ENCODE measurements around the gene CXXC5. TPM values are rescaled to one million over a fixed set of nuclear protein-coding genes. Genes with fewer than 3 reads are reported as not detected.

Gene CXXC5
- total RNA-seq, 2 donors from 2014 or later, result 32.3 to 40.4 TPM

- no peak for TF ChIP-seq CTCF (IDR thresholded peaks at IDR 0.05)
- peaks cover 13% of the 10 kb centered on the region for H3K4me1 ChIP-seq
- no peak for DNase-seq
- H3K9me3 ChIP-seq, result no peaks in the 10 kb centered on the region
- H3K36me3 ChIP-seq, result no peaks in the 10 kb centered on the region
- no peak overlapping the region for H3K4me3 ChIP-seq
- H3K27me3 ChIP-seq, result peaks cover 10% of the 10 kb centered on the region
- intact Hi-C loops (cut with DNase I), result loop anchor here (5.0 kb wide), 1 partner anchor 75 kb away; no protein-coding TSS in a partner anchor
- H3K27ac ChIP-seq, result no peak overlapping the region
- H3K9ac ChIP-seq (ENCODE audit: low read depth in 2 of 2, low read length in 2 of 2), result peak overlapping the region in 1 of 2 donors; percentile 2
Observed at GRCh38 chr5:139692679-139693308, 44.6 kb downstream of the CXXC5 start.

- Histone ChIP-seq H3K36me3 (no peaks in the 10 kb centered on the region), H3K9me3 (no peaks in the 10 kb centered on the region), H3K27ac (no peak overlapping the region), H3K4me3 (no peak overlapping the region), H3K9ac (ENCODE audit: low read depth in 2 of 2, low read length in 2 of 2) (peak overlapping the region in 1 of 2 donors; percentile 30), H3K4me1 (peaks cover 16% of the 10 kb centered on the region), H3K27me3 (peaks cover 10% of the 10 kb centered on the region)
- intact Hi-C loops (cut with DNase I), result loop anchor here (5.0 kb wide), 1 partner anchor 73 kb away; no protein-coding TSS in a partner anchor
- no peak for DNase-seq
- no peak for TF ChIP-seq CTCF (IDR thresholded peaks at IDR 0.05)
Observed at GRCh38 chr5:139693676-139694364, 45.7 kb downstream of the CXXC5 start.

- Histone ChIP-seq H3K36me3 (no peaks in the 10 kb centered on the region), H3K27me3 (peaks cover 10% of the 10 kb centered on the region), H3K27ac (no peak overlapping the region), H3K9ac (ENCODE audit: low read depth in 2 of 2, low read length in 2 of 2) (no peak overlapping the region), H3K9me3 (no peaks in the 10 kb centered on the region), H3K4me3 (no peak overlapping the region), H3K4me1 (peaks cover 9% of the 10 kb centered on the region)
- no peak for TF ChIP-seq CTCF (IDR thresholded peaks at IDR 0.05)
- intact Hi-C loops (cut with DNase I), result loop anchor here (5.0 kb wide), 1 partner anchor 73 kb away; no protein-coding TSS in a partner anchor
- DNase-seq, result no peak
Observed at GRCh38 chr5:139694556-139695177, 46.5 kb downstream of the CXXC5 start.

GRCh38 chr5:139695178-139695573 is 47.0 kb downstream of the CXXC5 start:
- Histone ChIP-seq H3K27me3 (peaks cover 10% of the 10 kb centered on the region), H3K4me3 (no peak overlapping the region), H3K9ac (ENCODE audit: low read depth in 2 of 2, low read length in 2 of 2) (no peak overlapping the region), H3K36me3 (no peaks in the 10 kb centered on the region), H3K4me1 (peaks cover 8% of the 10 kb centered on the region), H3K9me3 (no peaks in the 10 kb centered on the region), H3K27ac (no peak overlapping the region)
- DNase-seq, result no peak
- TF ChIP-seq CTCF (IDR thresholded peaks at IDR 0.05), result no peak
- intact Hi-C loops (cut with DNase I), result no loop called here

- no peaks in the 10 kb centered on the region for H3K9me3 ChIP-seq
- H3K27ac ChIP-seq, result no peak overlapping the region
- peaks cover 10% of the 10 kb centered on the region for H3K27me3 ChIP-seq
- no peaks in the 10 kb centered on the region for H3K36me3 ChIP-seq
- peaks cover 14% of the 10 kb centered on the region for H3K4me1 ChIP-seq
- TF ChIP-seq CTCF (IDR thresholded peaks at IDR 0.05), result no peak
- H3K9ac ChIP-seq (ENCODE audit: low read depth in 2 of 2, low read length in 2 of 2), result peak overlapping the region; percentile 6 to 75
- no peak overlapping the region for H3K4me3 ChIP-seq
- no peak for DNase-seq
- intact Hi-C loops (cut with DNase I), result no loop called here
Observed at GRCh38 chr5:139696167-139696893, 48.2 kb downstream of the CXXC5 start.

Measured in colonic mucosa (tissue), 4 donors.